Left lobe of liver (tissue), 2 donors: ENCODE results near the gene ZEB2. TPM values are rescaled to one million over a fixed set of nuclear protein-coding genes. Genes with fewer than 3 reads are reported as not detected.
"Not testable (repeated sequence)": the region's sequence is repeated elsewhere in the genome, so short reads cannot be mapped to it uniquely, and the experiment has no call there.

ENCODE experiments used
- ATAC-seq: fragments of 200-7000 bp; cut with Tn5 transposase; one replicate; pipeline ENCODE4 v1.9.1; 2020; ENCODE audit warnings: mild to moderate bottlenecking, moderate library complexity
- DNase-seq: peaks from one replicate; pipeline ENCODE4 v3.0.0-alpha.2; 2020; ENCODE audit warnings: low spot score
- total RNA-seq: library from RNA; stranded (reverse); gene quantifications from one replicate; pipeline ENCODE4 v1.2.1, GENCODE V29; 2021
- donor health status: DM: no; HTN: no; CAD: no; lungs with moderate emphysema.
- donor health status: DM: no; HTN: yes; CAD: no.

The ZEB2 gene
- total RNA-seq, 1 donor from 2014 or later: 19.3 TPM

GRCh38 chr2:144390424-144391020 is 129.4 kb downstream of the ZEB2 start:
- ATAC-seq: no peak
- no peak for DNase-seq

GRCh38 chr2:144389930-144390311 is 130.0 kb downstream of the ZEB2 start:
- DNase-seq (no peak), ATAC-seq (peak; percentile 76)

- ATAC-seq (peak; percentile 82), DNase-seq (no peak)
Measured at GRCh38 chr2:144389151-144389929, 130.6 kb downstream of the ZEB2 start.

- DNase-seq (no peak), ATAC-seq (no peak)
Measured at GRCh38 chr2:144385381-144385780, 134.5 kb downstream of the ZEB2 start.

GRCh38 chr2:144383571-144384100 is 136.3 kb downstream of the ZEB2 start:
- no peak for DNase-seq
- no peak for ATAC-seq

GRCh38 chr2:144382849-144383248 is 137.1 kb downstream of the ZEB2 start:
- ATAC-seq: peak; percentile 18

GRCh38 chr2:144381716-144382115 is 138.2 kb downstream of the ZEB2 start:
- ATAC-seq: no peak
- DNase-seq: no peak

More at GRCh38 chr2:144382849-144383248, 137.1 kb downstream of the ZEB2 start:
- DNase-seq: no peak

- no peak for DNase-seq
- peak; percentile 13 for ATAC-seq
Measured at GRCh38 chr2:144379851-144380311, 140.0 kb downstream of the ZEB2 start.

GRCh38 chr2:144378551-144378950 is 141.4 kb downstream of the ZEB2 start:
- DNase-seq (no peak), ATAC-seq (no peak)

- DNase-seq (no peak), ATAC-seq (no peak)
Measured at GRCh38 chr2:144377914-144378313, 142.0 kb downstream of the ZEB2 start.

- DNase-seq: no peak
- no peak for ATAC-seq
Measured at GRCh38 chr2:144376926-144377325, 143.0 kb downstream of the ZEB2 start.

- no peak for ATAC-seq
Measured at GRCh38 chr2:144376460-144376859, 143.5 kb downstream of the ZEB2 start.

GRCh38 chr2:144374163-144374661 is 145.7 kb downstream of the ZEB2 start:
- DNase-seq (no peak), ATAC-seq (no peak)

More at GRCh38 chr2:144376460-144376859, 143.5 kb downstream of the ZEB2 start:
- DNase-seq: no peak

- peak; percentile 37 for ATAC-seq
- DNase-seq: no peak
Measured at GRCh38 chr2:144372410-144373080, 147.4 kb downstream of the ZEB2 start.

GRCh38 chr2:144370937-144371584 is 148.9 kb downstream of the ZEB2 start:
- ATAC-seq (no peak), DNase-seq (no peak)

- ATAC-seq (no peak), DNase-seq (no peak)
Measured at GRCh38 chr2:144369416-144369815, 150.5 kb downstream of the ZEB2 start.

GRCh38 chr2:144366825-144367429 is 153.0 kb downstream of the ZEB2 start:
- ATAC-seq: no peak
- no peak for DNase-seq

GRCh38 chr2:144364944-144365738 is 154.8 kb downstream of the ZEB2 start:
- DNase-seq (no peak), ATAC-seq (no peak)

GRCh38 chr2:144364247-144364646 is 155.7 kb downstream of the ZEB2 start:
- ATAC-seq, DNase-seq: not testable (repeated sequence)

- no peak for DNase-seq
Measured at GRCh38 chr2:144362401-144362800, 157.5 kb downstream of the ZEB2 start.

More at GRCh38 chr2:144362401-144362800, 157.5 kb downstream of the ZEB2 start:
- ATAC-seq: no peak
